Measurements from ENCODE around the gene MTCL3.

MTCL3 gene

DNA sequence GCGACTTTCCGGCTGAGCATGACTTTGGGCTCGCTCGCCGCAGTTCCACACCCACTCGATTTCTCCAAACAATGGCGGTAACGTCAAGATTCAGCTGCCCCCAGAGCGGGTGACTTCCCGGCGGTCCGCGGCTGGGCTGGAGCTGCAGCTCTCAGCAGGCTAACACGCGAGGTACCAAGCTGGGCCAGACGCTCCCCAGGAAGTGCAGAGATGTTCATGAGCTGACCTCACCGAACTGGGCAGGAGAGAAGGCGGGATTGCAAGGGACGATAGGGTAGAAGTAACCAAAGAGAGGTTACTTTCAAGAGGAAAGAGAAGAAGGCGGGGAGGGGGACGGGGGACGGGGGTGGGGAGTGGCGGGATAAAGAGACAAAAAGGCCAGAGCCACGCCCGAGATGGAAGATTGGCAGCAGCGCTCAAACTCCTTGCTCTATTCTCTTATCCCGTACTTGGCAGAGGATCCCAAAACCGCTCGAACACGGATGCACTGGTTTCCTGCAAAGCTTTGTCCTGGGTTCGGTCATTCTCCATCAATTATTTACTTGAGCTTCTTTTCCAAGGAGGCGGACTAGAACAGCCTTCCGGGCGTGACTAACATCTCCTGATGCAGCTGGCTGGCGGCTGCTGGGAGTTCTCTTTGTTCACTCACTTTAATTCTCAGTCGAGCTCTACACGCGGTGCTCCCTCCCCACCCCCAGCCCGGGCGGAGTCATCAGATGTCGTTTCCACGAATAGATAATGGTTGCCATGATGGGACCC lies at the start of gene MTCL3:
TSS of gene MTCL3 (minus strand) at position 626 of the 759 bp plus-strand sequence.
- peak; percentile 88 for DNase-seq

DNA sequence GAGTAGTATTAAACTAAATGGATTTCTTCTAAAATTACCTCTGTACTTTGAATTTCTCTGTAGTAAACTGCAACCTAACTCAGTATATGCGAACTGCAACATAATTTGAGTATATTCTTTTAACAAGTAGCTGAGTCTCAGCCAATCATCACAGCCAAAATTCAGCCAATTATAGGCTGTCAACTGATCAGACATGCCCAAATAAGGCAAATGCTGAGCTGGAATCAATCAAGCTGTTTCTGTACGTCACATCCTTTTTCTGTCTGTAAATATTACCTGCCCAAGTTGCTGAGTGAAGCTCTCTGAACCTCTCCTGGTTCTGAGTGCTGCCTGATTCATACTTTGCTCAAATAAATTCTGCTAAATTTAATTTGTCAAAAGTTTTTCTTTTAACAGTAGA lies 48.3 kb upstream of the MTCL3 start:
- no peak for DNase-seq

GRCh38 chr6:127566651-127567050 lies 47.5 kb upstream of the MTCL3 start:
- DNase-seq, result no peak

DNA sequence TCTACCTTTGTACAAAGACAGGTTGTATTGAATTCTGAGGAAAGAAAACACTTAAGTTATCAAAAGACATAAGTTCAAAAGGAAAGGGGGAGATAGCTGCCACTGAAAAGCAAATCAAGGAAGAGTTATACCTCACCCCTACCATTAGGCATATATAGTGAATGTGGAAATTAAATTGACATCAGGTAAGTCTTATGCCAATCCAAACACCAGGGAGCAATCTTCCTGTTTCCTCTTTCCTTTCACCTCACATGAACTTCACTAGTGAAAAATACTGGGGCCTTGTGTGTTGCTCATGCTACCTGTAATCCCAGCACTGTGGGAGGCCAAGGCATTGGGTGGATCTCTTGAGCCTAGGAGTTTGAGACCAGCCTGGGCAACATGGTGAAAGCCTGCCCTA lies 47.0 kb upstream of the MTCL3 start:
- DNase-seq, result no peak

DNA sequence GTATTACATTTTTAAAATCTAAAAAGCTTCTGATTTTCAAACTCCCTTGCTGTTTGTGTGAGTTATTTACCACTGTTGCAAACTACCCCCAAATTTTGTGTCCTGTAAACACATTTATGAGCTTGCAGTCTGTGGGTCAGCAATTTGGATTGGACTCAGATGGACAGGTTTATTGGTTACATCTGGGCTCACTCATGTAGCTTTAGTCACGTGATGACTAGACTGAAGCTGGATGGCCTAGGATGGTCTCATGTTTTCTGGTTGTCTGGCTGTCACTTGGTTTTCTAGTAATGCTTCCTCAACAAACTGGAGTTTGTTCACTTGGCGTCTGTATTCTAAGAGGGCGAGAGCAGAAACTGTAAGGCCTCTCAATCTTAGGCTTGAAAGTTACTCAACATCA lies 45.6 kb upstream of the MTCL3 start:
- DNase-seq, result no peak

DNA sequence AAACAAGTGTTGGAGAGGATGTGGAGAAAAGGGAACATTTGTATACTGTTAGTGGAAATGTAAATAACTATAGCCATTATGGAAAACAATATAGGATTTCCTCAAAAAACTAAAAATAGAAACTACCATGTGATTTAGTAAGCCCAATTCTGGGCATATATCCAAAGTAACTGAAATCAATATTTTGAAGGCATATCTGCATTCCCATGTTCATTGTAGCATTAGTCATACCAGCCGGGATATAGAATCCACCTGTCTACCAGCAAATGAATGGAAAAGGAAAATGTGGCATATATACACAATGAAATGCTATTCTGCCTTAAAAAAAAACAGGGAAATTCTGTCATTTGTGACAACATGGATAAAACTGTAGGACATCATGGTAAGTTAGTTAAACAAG lies 42.5 kb upstream of the MTCL3 start:
- DNase-seq, result no peak

DNA sequence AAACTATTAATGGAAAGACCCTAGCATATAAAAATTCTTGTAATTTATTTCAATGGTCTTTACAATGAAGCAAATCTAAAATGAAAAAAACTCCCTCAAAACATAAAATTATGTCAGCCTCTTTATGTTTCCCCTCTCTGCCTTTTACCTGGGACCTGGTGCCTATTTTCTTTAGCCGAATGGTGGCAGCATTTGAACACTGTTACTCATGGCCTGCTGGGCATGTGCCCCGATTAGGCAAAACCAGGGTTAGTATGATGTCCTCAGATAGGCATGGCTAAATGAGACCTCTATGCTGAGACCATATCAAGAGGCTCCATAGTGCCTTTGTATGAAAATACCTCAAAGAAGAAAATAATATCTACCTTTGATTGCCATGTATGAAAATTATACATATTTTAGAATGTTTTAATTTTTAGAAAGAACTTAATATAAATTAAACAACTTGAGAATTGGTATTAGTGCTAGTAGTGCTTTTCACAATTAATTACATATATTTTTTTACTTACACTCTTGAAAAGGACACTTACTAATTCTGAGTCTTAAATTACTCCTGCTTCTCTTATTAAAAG lies 35.4 kb upstream of the MTCL3 start:
- peak; percentile 4 for DNase-seq

DNA sequence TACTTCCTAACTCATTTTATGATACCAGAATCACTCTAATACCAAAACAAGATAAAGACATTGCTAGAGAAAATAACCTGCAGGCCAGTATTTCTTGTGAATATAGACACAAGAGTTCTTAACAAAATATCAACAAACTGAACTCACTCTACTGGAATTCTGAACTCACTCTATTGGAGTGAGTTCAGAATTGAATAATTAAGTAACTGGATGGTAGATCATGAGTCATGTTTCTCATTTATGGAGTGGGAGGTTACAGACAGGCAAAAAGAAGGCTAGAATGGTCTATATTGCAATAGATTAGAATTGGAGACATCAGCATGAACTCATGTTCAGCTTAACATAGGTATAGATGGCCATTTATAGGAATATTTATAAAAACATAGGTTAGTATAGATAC lies 31.3 kb upstream of the MTCL3 start:
- DNase-seq, result no peak

- no peak for DNase-seq
Observed at GRCh38 chr6:127547904-127548649, 28.9 kb upstream of the MTCL3 start.

DNA sequence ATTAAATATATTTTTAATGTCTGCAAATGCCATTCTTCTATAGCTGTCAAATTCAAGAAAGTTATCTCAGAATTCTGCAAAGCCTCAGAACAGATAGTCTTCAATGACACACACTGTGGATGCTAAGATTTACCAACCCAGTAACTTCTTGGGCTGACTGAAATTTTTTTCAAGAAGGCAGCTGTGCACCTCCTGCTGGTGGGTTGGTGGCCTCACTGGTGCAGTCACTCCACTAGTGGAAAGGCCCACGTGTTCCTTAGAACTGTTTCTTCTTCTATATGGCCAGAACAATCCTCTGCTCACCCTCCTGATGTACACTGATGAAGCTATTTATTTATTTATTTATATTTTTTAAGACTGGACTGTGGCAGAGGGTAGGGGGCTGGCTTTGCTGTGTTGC lies 28.1 kb upstream of the MTCL3 start:
- DNase-seq, result no peak

- peak; percentile 18 for DNase-seq
Observed at GRCh38 chr6:127539272-127539671, 20.1 kb upstream of the MTCL3 start.

DNA sequence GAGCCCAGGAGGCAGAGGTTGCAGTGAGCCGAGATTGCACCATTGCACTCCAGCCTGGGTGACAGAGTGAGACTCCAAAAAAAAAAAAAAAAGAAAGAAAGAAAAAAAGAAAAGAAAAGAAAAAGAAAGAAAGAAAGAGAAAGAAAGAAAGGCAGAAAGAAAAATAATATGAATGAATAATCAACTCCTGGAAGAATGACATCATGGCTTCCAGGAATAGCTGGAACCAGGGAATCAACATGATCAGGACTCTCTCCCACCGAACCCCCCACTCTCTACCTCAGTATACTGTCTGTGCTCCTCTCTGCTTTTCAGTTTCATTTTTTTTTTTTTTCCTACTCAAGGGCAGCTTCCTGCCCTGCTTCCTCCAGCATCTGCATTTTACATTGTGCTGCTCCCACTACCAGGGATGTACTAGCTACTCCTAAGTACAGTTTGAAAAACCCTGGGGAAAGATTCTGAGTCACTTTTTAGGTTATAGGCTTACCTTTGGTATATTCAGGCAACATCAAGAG lies 19.7 kb upstream of the MTCL3 start:
- no peak for DNase-seq

DNA sequence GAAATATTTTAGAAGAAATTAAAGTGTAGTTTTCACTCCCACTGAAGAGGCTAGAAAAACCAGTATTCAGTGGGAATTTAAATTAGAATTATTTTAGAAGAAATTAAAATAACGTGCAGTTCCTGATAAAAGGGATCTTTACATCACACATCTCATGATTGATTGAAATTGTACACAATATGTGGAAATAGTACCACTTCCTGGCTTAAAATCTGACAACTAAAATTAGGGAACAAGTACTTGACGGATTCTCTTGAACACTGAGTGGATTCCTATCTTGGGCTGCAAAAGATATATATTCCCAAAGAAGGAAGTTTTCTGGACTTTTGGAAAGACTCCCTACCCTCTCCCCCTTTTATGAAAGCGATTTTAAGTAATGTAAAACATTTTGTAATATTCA lies 14.6 kb upstream of the MTCL3 start:
- no peak for DNase-seq

GRCh38 chr6:127533011-127533410 lies 13.9 kb upstream of the MTCL3 start:
- DNase-seq, result no peak

DNA sequence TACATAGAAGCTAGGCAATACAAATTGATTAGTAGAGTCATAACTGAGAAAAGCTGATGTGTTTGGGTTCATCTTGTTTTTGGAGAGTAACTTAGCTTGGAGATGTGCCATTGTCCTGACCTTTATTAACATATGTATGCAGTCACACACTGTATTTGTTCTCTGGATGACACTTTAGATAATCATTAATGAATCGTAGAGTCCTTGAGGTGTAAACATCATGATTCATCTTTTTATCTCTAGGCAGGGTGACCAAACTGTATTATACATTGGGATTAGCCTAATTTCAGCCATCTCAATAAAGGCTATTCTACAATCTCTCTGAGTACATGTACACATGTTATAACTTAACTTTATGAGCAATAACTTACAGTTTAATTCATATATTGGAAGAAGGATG lies 3.6 kb upstream of the MTCL3 start:
- DNase-seq, result no peak

DNA sequence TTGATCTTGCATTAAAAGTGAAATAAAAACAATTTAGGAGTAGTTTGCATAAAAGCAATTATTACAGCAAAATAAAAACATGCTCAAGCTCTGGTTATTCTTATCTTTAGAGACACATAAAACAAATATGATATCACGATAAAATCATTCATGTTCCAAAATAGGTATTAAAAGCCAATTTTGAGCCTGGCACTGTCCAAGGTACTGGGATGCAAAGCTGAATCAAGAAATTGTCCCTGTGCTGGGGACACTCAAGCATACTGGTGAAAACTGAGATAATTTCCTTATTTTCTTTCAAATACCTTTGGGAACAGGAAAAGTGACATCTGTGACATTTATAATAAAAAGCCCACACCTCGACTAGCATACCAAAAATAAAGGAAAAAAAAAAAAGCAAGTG lies 931 bp upstream of the MTCL3 start:
- DNase-seq, result no peak

GRCh38 chr6:127519469-127519785 lies 292 bp upstream of the MTCL3 start:
- DNase-seq, result no peak

GRCh38 chr6:127518191-127518709 lies 885 bp downstream of the MTCL3 start:
- peak; percentile 37 for DNase-seq

DNA sequence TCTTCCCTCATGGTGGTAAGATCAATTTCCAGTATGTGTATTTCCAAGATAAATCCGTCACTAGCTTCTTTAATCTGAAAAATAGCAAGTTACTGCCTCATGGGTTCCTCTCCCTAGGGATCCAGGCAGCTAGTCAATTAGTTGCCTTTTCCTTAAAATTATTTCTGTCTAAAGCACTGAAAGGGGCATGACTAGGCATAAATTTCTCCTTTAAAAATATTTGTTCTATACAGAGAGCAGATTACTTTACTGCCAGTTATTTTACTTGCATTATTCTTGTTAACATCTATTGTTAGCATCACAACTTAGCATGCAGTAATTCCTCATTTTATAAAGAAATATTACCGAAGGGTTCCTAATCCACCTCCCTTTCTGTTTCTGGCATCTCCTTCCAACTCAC lies 1.4 kb downstream of the MTCL3 start:
- DNase-seq, result no peak

- peak; percentile 94 for DNase-seq
Observed at GRCh38 chr6:127516662-127517273, 2.4 kb downstream of the MTCL3 start.

DNA sequence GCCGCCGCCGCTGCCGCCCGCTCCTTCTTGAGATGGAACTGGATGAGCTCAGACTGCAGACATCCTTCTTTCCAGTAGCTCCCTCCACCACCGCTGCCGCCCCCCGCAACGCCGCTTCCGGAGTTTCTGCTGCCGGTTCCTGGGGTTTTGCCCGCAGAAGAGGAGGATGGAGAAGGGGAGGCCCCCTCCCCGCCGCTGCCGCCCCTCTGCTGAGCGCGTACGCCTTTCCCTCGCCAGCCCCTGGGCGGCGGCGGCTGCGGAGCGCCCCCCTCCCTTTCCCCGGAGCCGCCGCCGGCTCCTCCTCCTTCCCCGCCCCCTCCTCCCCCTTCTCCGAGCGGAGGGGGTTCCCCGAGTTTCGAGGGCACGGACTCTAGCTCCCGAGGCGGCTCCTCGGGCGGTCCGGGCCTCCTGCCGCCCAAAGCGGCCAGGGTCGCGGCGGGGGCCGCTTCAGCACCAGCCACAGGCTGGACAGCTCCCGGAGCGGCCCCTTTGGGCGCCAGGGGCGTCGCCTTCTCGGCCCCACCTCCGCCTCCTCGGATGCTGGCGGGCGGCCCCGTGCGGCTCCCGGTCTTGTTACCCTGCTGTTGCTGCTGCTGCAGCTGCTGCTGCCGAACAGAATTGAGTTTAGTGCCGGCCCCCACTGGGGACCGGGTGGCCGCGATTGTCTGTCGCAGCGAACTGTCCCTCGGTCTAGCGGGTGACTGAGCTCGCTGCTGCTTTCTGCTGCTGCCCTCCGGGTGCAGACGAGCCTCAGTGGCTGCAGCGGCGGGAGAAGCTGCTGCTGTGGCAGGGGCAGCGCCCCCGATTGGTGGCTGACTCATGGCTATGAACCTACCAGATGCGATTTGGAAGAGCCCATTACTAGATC lies 3.1 kb downstream of the MTCL3 start:
- DNase-seq, result peak; percentile 94

- DNase-seq, result peak; percentile 58
Observed at GRCh38 chr6:127515234-127515793, 3.8 kb downstream of the MTCL3 start.
